B cell (primary cell): ENCODE data around the gene ANAPC7. TPM values are rescaled to one million over a fixed set of nuclear protein-coding genes. Genes with fewer than 3 reads are reported as not detected.

Experiments used
- ATAC-seq: fragments of 200-7000 bp; cut with Tn5 transposase; one replicate; pipeline ENCODE4 v1.10.0; 2021; ENCODE audit warnings: low read depth, mild to moderate bottlenecking, moderate number of reproducible peaks, moderate library complexity
- CTCF ChIA-PET: fragments of 350-600 bp; sonication (Branson Sonifier 250); formaldehyde crosslinking; loops from one replicate; lab custom pipeline; 2021; ENCODE audit warnings: antibody characterized with exemption, inconsistent platforms; lab: Charles Lee
- POLR2A ChIA-PET: fragments of 350-600 bp; sonication (Branson Sonifier 250); formaldehyde crosslinking; loops from one replicate; lab custom pipeline; 2021; ENCODE audit warnings: antibody characterized with exemption; lab: Charles Lee
- DNase-seq: peaks from one replicate; pipeline ENCODE4 v3.0.0; 2013
- H2AFZ ChIP-seq: 2 replicates; pipeline ENCODE4 v1.6.1; 2012; ENCODE audit warnings: mild to moderate bottlenecking, low read depth, low read length; ENCODE audit not compliant: insufficient read depth, poor library complexity, severe bottlenecking
- H3K27ac ChIP-seq, 2 donors: 1 replicate in 1 of 2; 2 replicates in 1 of 2; pipeline ENCODE4 v1.5.1; 2012 to 2013; ENCODE audit warnings: low read length in 2 of 2, mild to moderate bottlenecking in 2 of 2, moderate library complexity in 1 of 2
- H3K27me3 ChIP-seq, 4 experiments: fragments of 200-600 bp in 1 of 4; sonication (generic) in 1 of 4; replicated peaks in 1 of 4; 1 replicate in 2 of 4; 2 replicates in 2 of 4; pipeline versions ENCODE4 v1.6.1 to v1.7.0; 2013 to 2016; ENCODE audit warnings: low read length in 3 of 4, mild to moderate bottlenecking in 2 of 4, mixed read lengths in 1 of 4, moderate library complexity in 1 of 4; ENCODE audit not compliant: insufficient read depth in 4 of 4, control insufficient read depth in 3 of 4; ENCODE audit errors: control extremely low read depth in 1 of 4
- H3K36me3 ChIP-seq, 2 experiments: replicated peaks in 1 of 2; 1 replicate in 1 of 2; 2 replicates in 1 of 2; pipeline versions ENCODE4 v1.6.1 to v1.7.1; 2013; ENCODE audit warnings: low read length in 1 of 2; ENCODE audit not compliant: insufficient read depth in 2 of 2, control insufficient read depth in 1 of 2; ENCODE audit errors: control extremely low read depth in 1 of 2, extremely low read depth in 1 of 2
- H3K4me1 ChIP-seq, 2 donors: fragments of 200-600 bp in 1 of 2; sonication (generic) in 1 of 2; 1 replicate in 1 of 2; 2 replicates in 1 of 2; pipeline versions ENCODE4 v1.5.1 to v1.6.1; 2013 to 2017; ENCODE audit warnings: low read length in 2 of 2; ENCODE audit not compliant: control insufficient read depth in 2 of 2, insufficient read depth in 2 of 2
- H3K4me2 ChIP-seq: replicated peaks from 2 replicates; pipeline ENCODE3; 2012; ENCODE audit warnings: mild to moderate bottlenecking, low read depth, low read length; ENCODE audit not compliant: poor library complexity, severe bottlenecking
- H3K4me3 ChIP-seq, 5 experiments: fragments of 200-600 bp in 1 of 5; sonication (generic) in 1 of 5; 1 replicate in 3 of 5; 2 replicates in 2 of 5; pipeline versions ENCODE4 v1.5.1 to v1.7.0; 2011 to 2016; ENCODE audit warnings: low read length in 4 of 5, mild to moderate bottlenecking in 4 of 5, low read depth in 2 of 5, control low read depth in 1 of 5, moderate library complexity in 1 of 5; ENCODE audit not compliant: insufficient read depth in 1 of 5; ENCODE audit errors: control extremely low read depth in 1 of 5, extremely low read depth in 1 of 5
- H3K79me2 ChIP-seq: fragments of 200-600 bp; sonication (generic); one replicate; pipeline ENCODE4 v1.6.0; 2016; ENCODE audit warnings: low read length; ENCODE audit not compliant: control insufficient read depth, insufficient read depth
- H3K9ac ChIP-seq: fragments of 200-600 bp; sonication (generic); 2 replicates; pipeline ENCODE4 v1.6.1; 2017; ENCODE audit warnings: mild to moderate bottlenecking, low read length, moderate library complexity
- H3K9me3 ChIP-seq, 3 donors: one replicate each; pipeline versions ENCODE4 v1.6.1 to v1.7.1; 2013; ENCODE audit warnings: low read length in 2 of 3; ENCODE audit not compliant: control insufficient read depth in 2 of 3, insufficient read depth in 1 of 3; ENCODE audit errors: control extremely low read depth in 1 of 3
- H4K20me1 ChIP-seq: 2 replicates; pipeline ENCODE4 v1.6.0; 2012; ENCODE audit warnings: mild to moderate bottlenecking, low read length; ENCODE audit not compliant: insufficient read depth, control insufficient read depth, poor library complexity, severe bottlenecking
- H3K27ac Mint-ChIP-seq: one replicate; pipeline ENCODE4 v1.8.0; 2021; ENCODE audit warnings: mixed read lengths
- H3K27me3 Mint-ChIP-seq: one replicate; pipeline ENCODE4 v1.8.0; 2021; ENCODE audit warnings: mixed read lengths
- H3K4me1 Mint-ChIP-seq: one replicate; pipeline ENCODE4 v1.8.0; 2021; ENCODE audit warnings: mixed read lengths
- H3K4me3 Mint-ChIP-seq: one replicate; pipeline ENCODE4 v1.8.0; 2021; ENCODE audit warnings: mixed read lengths
- H3K9me3 Mint-ChIP-seq: one replicate; pipeline ENCODE4 v1.8.0; 2022; ENCODE audit warnings: mixed read lengths; ENCODE audit not compliant: insufficient read depth
- EZH2 ChIP-seq: IDR thresholded peaks from 2 replicates; pipeline ENCODE4 v1.6.1; 2012; ENCODE audit warnings: borderline replicate concordance, low read depth, mild to moderate bottlenecking, moderate library complexity, low read length; ENCODE audit not compliant: insufficient read depth, poor library complexity, severe bottlenecking
- WGBS: methylation state at CpG from one replicate; pipeline ENCODE4 v1.1.5; 2013; ENCODE audit warnings: missing lambda C conversion rate; ENCODE audit not compliant: insufficient coverage; 5-methylcytosine and 5-hydroxymethylcytosine counted together
- intact Hi-C: fragments of 100-400 bp; cut with micrococcal nuclease; formaldehyde crosslinking; loops from one replicate; pipeline ENCODE4 v1.10.0; 2022
- polyA plus RNA-seq: library from polyadenylated mRNA; depleted of rRNA; stranded (reverse); fragments of >200 nt; gene quantifications from 2 replicates; pipeline ENCODE4 v1.2.3, GENCODE V29; 2012
- total RNA-seq, 2 donors: library from RNA; stranded (reverse); fragments of 120-200 nt in 1 of 2; gene quantifications; 1 replicate in 1 of 2; 2 replicates in 1 of 2; pipeline versions ENCODE4 v1.2.3 to v1.2.4, GENCODE V29; 2013 to 2022
- TF ChIP-seq, protein P1 (sequence below): fragments of 200-600 bp; IDR thresholded peaks from one replicate; pipeline ENCODE4 v1.8.0; 2022; ENCODE audit warnings: antibody characterized with exemption, mild to moderate bottlenecking

The ANAPC7 gene
- total and polyA plus RNA-seq, 2 donors (not counting 1 experiment from before 2014, with no cell fraction given): 56.9 to 68.4 TPM

GRCh38 chr12:110366321-110367142 lies 37.0 kb downstream of the ANAPC7 start:
- no peak for TF ChIP-seq EZH2
- TF ChIP-seq, protein P1, sequence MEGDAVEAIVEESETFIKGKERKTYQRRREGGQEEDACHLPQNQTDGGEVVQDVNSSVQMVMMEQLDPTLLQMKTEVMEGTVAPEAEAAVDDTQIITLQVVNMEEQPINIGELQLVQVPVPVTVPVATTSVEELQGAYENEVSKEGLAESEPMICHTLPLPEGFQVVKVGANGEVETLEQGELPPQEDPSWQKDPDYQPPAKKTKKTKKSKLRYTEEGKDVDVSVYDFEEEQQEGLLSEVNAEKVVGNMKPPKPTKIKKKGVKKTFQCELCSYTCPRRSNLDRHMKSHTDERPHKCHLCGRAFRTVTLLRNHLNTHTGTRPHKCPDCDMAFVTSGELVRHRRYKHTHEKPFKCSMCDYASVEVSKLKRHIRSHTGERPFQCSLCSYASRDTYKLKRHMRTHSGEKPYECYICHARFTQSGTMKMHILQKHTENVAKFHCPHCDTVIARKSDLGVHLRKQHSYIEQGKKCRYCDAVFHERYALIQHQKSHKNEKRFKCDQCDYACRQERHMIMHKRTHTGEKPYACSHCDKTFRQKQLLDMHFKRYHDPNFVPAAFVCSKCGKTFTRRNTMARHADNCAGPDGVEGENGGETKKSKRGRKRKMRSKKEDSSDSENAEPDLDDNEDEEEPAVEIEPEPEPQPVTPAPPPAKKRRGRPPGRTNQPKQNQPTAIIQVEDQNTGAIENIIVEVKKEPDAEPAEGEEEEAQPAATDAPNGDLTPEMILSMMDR: no peak
- ATAC-seq (no peak), DNase-seq (no peak)
- H3K4me1 Mint-ChIP-seq: peaks cover 33% of the 10 kb centered on the region
- no peak overlapping the region for H3K4me3 Mint-ChIP-seq
- Histone ChIP-seq H3K4me2 (no peak overlapping the region), H3K4me3 (no peak overlapping the region), H4K20me1 (no peaks in the 10 kb centered on the region), H2AFZ (no peak overlapping the region), H3K36me3 (no peaks in the 10 kb centered on the region), H3K9ac (no peak overlapping the region), H3K27ac (no peak overlapping the region), H3K79me2 (no peaks in the 10 kb centered on the region), H3K4me1 (peaks cover 16 to 26% of the 10 kb centered on the region in 2 donors), H3K9me3 (no peaks in the 10 kb centered on the region), H3K27me3 (no peaks in the 10 kb centered on the region)
- ChIA-PET POLR2A (no interaction called here), CTCF (interaction anchor here (1.0 kb wide), 1 partner anchor 65 kb away, joined by 3 read pairs; no protein-coding TSS in a partner anchor)
- WGBS: 75% methylated on average over 11 of the region's 13 CpGs
- H3K27ac Mint-ChIP-seq: peak overlapping the region; percentile 53
- no peaks in the 10 kb centered on the region for H3K9me3 Mint-ChIP-seq
- intact Hi-C loops: no loop called here
- no peaks in the 10 kb centered on the region for H3K27me3 Mint-ChIP-seq
